ENCODE results near the gene SNCB. TPM values are rescaled to one million over a fixed set of nuclear protein-coding genes. Genes with fewer than 3 reads are reported as not detected.
"Not testable (repeated sequence)": the region's sequence is repeated elsewhere in the genome, so short reads cannot be mapped to it uniquely, and the experiment has no call there.

SNCB gene
- total RNA-seq, 1 donor from 2014 or later, result 0.70 TPM

- DNase-seq (ENCODE audit: extremely low read depth, low read depth, low spot score), result no peak
These were observed 24.3 kb downstream of the SNCB start for GRCh38 chr5:176606032-176606431.

GRCh38 chr5:176603091-176603490 lies 27.2 kb downstream of the SNCB start:
- DNase-seq (ENCODE audit: extremely low read depth, low read depth, low spot score), result no peak

GRCh38 chr5:176601901-176602482 lies 28.3 kb downstream of the SNCB start:
- DNase-seq (ENCODE audit: extremely low read depth, low read depth, low spot score), result no peak

- not testable (repeated sequence) for DNase-seq (ENCODE audit: extremely low read depth, low read depth, low spot score)
These were observed 30.4 kb downstream of the SNCB start for GRCh38 chr5:176599749-176600430.

DNA sequence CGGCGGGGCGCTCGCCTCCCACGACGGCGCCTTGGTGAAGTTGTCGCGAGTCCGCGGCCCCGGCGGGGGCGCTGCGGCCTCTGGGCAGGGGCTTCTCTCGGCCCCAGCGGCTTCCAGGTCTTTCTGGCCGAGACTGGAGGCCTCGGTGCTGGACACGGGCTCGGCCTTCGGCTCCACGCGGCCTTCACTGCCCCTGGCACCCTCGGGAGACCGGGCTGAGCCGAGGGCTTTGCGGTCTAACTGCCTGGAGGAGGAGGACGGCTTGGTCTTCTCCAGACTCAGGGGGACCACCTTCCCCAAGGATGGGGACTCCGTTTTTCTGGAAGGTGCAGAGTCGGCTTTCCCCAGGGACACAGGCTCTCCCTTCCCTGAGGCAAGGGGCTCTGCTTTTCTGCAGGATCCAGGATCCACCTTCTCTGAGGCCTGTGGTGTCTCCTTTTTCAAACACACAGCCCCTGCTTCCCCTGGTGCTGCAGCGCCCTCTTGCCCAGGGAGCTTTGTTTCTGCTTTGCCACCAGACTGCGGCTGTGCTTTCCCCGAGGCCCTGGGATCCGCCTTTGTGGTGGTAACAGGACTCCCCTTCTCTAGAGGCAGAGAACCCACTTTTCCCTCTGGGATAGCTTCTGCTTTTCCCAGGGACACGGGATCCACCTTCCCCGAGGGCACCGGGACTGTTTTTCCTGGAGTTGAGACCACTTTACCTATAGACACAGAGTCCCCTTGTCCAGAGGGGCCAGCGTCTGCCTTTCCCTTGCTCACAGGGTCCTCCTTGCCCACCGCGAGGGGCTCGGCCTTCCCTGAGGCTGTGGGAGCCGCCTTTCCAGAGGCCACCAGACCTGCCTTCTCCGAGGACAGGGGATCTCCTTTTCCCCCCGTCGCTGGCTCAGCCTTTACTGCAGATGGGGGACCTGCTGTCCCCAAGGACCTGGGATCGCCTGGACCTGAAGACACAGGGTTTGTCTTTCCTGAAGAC lies 32.6 kb downstream of the SNCB start:
- DNase-seq (ENCODE audit: extremely low read depth, low read depth, low spot score), result no peak

GRCh38 chr5:176596689-176597416 lies 33.5 kb downstream of the SNCB start:
- DNase-seq (ENCODE audit: extremely low read depth, low read depth, low spot score), result no peak

DNA sequence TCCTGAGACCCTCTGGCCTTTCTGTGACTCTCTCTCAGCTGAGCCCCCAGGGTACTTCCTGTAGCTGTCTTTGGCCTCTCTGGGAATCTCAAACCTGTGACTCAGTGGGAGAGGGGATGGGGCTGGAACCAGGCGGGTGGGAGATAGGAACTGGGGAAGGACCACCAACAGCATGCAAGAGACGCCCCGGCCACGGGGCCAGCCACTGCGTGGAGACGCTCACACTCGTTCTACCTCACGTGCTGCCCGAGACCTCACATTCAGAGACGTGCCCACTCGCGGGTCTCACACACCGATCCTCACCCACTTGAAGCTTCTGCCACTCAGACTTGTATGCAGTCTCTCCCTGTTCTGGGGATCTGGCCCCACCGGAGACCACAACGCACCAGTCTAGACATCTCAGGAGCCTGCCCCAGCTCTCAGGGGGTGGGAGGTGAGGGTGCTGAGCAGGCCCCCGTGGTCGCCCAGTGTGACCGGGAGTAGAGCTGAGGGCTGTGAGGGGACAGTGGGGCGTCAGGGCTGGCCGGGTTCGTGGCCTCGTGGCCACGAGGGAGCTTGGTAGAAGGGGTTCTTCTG lies 34.2 kb downstream of the SNCB start:
- DNase-seq (ENCODE audit: extremely low read depth, low read depth, low spot score), result no peak

- no peak for DNase-seq (ENCODE audit: extremely low read depth, low read depth, low spot score)
These were observed 34.9 kb downstream of the SNCB start for GRCh38 chr5:176595386-176595943.

- no peak for DNase-seq (ENCODE audit: extremely low read depth, low read depth, low spot score)
These were observed 35.8 kb downstream of the SNCB start for GRCh38 chr5:176594554-176594953.

GRCh38 chr5:176593273-176593869 lies 37.0 kb downstream of the SNCB start:
- no peak for DNase-seq (ENCODE audit: extremely low read depth, low read depth, low spot score)

- DNase-seq (ENCODE audit: extremely low read depth, low read depth, low spot score), result no peak
These were observed 37.8 kb downstream of the SNCB start for GRCh38 chr5:176592573-176592972.

GRCh38 chr5:176591667-176592066 lies 38.7 kb downstream of the SNCB start:
- not testable (repeated sequence) for DNase-seq (ENCODE audit: extremely low read depth, low read depth, low spot score)

- no peak for DNase-seq (ENCODE audit: extremely low read depth, low read depth, low spot score)
These were observed 40.2 kb downstream of the SNCB start for GRCh38 chr5:176590035-176590717.

GRCh38 chr5:176589039-176589769 lies 41.1 kb downstream of the SNCB start:
- DNase-seq (ENCODE audit: extremely low read depth, low read depth, low spot score), result no peak

DNA sequence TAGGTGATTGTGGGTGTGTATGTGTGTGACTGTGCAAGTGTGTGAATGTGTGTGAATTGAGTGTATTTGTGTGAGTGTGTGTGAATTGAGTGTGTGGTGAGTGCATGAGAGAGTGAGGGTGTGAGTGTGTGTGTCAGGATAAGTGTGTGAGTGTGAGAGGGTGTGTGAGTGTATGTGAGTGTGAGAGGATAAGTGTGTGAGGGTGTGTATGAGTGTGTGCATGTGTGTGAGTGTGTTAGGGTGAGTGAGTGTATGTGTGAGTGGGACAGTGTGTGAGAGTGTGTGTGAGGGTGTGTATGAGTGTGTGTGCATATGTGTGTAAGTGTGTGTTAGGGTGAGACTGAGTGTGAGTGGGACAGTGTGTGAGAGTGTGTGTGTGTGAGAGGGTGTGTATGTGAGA lies 42.0 kb downstream of the SNCB start:
- no peak for DNase-seq (ENCODE audit: extremely low read depth, low read depth, low spot score)

DNA sequence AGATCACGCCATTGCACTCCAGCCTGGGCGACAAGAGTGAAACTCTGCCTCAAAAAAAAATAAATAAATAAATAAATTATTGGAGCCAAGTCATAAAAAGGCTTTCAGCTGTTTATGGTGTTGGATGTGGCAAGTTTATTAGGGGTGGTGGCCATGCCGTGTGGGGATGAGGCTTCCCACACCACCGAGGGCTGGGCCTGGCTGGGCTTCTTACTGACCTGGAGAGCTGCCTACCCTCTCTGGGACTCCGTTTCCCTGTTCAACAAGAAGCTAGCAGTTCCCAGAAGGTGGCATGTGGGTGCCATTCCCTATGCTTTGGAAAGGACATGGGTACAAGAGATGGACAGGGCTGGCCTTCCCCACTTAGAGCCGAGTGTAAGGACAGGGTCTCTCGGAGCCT lies 42.9 kb downstream of the SNCB start:
- no peak for DNase-seq (ENCODE audit: extremely low read depth, low read depth, low spot score)

DNA sequence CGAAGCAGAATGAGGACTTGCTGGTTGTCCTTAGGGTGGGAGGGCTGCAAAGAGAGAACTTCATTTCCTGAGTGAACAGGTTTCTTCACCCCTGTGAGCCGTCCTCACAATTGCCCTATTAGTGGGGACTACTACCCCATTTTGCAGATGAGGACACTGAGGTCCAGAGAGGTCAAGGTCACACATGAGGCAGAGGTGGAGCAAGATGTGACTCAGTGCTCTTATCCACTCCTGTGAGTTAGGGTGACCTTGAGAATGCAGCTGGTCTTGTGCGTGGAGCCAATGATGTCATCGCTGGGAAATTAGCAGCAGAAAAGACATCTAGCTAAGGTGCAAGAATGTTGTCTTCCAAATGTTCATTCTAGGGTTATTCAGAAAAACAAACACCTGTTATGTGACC lies 47.3 kb downstream of the SNCB start:
- no peak for DNase-seq (ENCODE audit: extremely low read depth, low read depth, low spot score)

GRCh38 chr5:176581361-176581760 lies 49.0 kb downstream of the SNCB start:
- no peak for DNase-seq (ENCODE audit: extremely low read depth, low read depth, low spot score)

- DNase-seq (ENCODE audit: extremely low read depth, low read depth, low spot score), result no peak
These were observed 51.0 kb downstream of the SNCB start for GRCh38 chr5:176579323-176579722.
